HG02973 (cell line): Measurements from ENCODE around the gene SH2D1A.
"Not testable (repeated sequence)": the region's sequence is repeated elsewhere in the genome, so short reads cannot be mapped to it uniquely, and the experiment has no call there.

Experiments used
- ATAC-seq: cut with Tn5 transposase; IDR thresholded peaks from one replicate; pipeline ENCODE4 v1.9.1; 2021; ENCODE audit warnings: moderate library complexity; ENCODE audit not compliant: unreplicated experiment

The SH2D1A gene

GRCh38 chrX:124346117-124346876 is at the start of gene SH2D1A:
Gene SH2D1A, plus strand, starts transcription at chrX:124346563. Its CDS starts 80 bp downstream, at chrX:124346643.
- ATAC-seq = no peak

GRCh38 chrX:124299323-124299722 is 47.0 kb upstream of the SH2D1A start:
- not testable (repeated sequence) for ATAC-seq

- no peak for ATAC-seq
Observed at GRCh38 chrX:124300405-124300804, 46.0 kb upstream of the SH2D1A start.

GRCh38 chrX:124307253-124307907 is 39.0 kb upstream of the SH2D1A start:
- no peak for ATAC-seq

GRCh38 chrX:124325732-124326131 is 20.6 kb upstream of the SH2D1A start:
- no peak for ATAC-seq

- no peak for ATAC-seq
Observed at GRCh38 chrX:124328765-124329164, 17.6 kb upstream of the SH2D1A start.

GRCh38 chrX:124332481-124333424 is 13.6 kb upstream of the SH2D1A start, which contains the start of gene TEX13D:
Gene TEX13D, plus strand, starts transcription at chrX:124332660. Its CDS starts 258 bp downstream, at chrX:124332918.
- ATAC-seq = no peak

GRCh38 chrX:124333862-124334261 is 12.5 kb upstream of the SH2D1A start:
- no peak for ATAC-seq

GRCh38 chrX:124334555-124334954 is 11.8 kb upstream of the SH2D1A start:
- not testable (repeated sequence) for ATAC-seq

GRCh38 chrX:124335598-124335997 is 10.8 kb upstream of the SH2D1A start:
- no peak for ATAC-seq

- no peak for ATAC-seq
Observed at GRCh38 chrX:124337916-124338315, 8.4 kb upstream of the SH2D1A start.

- ATAC-seq = no peak
Observed at GRCh38 chrX:124338733-124339514, 7.4 kb upstream of the SH2D1A start.

GRCh38 chrX:124341396-124342132 is 4.8 kb upstream of the SH2D1A start:
- ATAC-seq = no peak

GRCh38 chrX:124342174-124342867 is 4.0 kb upstream of the SH2D1A start:
- no peak for ATAC-seq

- no peak for ATAC-seq
Observed at GRCh38 chrX:124343016-124343415, 3.3 kb upstream of the SH2D1A start.

GRCh38 chrX:124344246-124344645 is 2.1 kb upstream of the SH2D1A start:
- no peak for ATAC-seq

- ATAC-seq = no peak
Observed at GRCh38 chrX:124346877-124347241, 496 bp downstream of the SH2D1A start.

GRCh38 chrX:124347242-124347641 is 879 bp downstream of the SH2D1A start:
- no peak for ATAC-seq

- ATAC-seq = no peak
Observed at GRCh38 chrX:124348182-124348581, 1.8 kb downstream of the SH2D1A start.
